GM12878 (cell line): ENCODE data around the gene SCYL3. TPM values are rescaled to one million over a fixed set of nuclear protein-coding genes. Genes with fewer than 3 reads are reported as not detected.
A peak's percentile ranks its signal among the peaks of the same experiment; 100 is the strongest.

Source experiments
- ATF2 ChIP-seq: IDR thresholded peaks from 2 replicates; pipeline ENCODE4 v1.6.1; 2012; ENCODE audit warnings: low read length, inconsistent platforms
- E2F8 ChIP-seq: fragments of 450-650 bp; IDR thresholded peaks from 2 replicates; pipeline ENCODE4 v1.6.1; 2018; ENCODE audit warnings: mild to moderate bottlenecking, low read depth, moderate library complexity; ENCODE audit not compliant: partially characterized antibody
- E4F1 ChIP-seq: fragments of 450-650 bp; IDR thresholded peaks from 2 replicates; pipeline ENCODE4 v1.6.1; 2018; ENCODE audit warnings: borderline replicate concordance, mild to moderate bottlenecking; ENCODE audit not compliant: partially characterized antibody
- EED ChIP-seq: sonication (generic); IDR thresholded peaks from 2 replicates; pipeline ENCODE4 v1.6.1; 2016; ENCODE audit warnings: antibody characterized with exemption, low read depth
- ESRRA ChIP-seq: IDR thresholded peaks from 2 replicates; pipeline ENCODE4 v1.6.1; 2012; ENCODE audit warnings: mild to moderate bottlenecking, low read length, improper control_type of control experiment
- FOS ChIP-seq: IDR thresholded peaks from 3 replicates; pipeline ENCODE4 v1.6.1; 2011; ENCODE audit warnings: borderline replicate concordance; ENCODE audit not compliant: insufficient read length; ENCODE audit errors: extremely low read depth
- HCFC1 ChIP-seq: fragments of 150-350 bp; IDR thresholded peaks from 2 replicates; pipeline ENCODE4 v1.6.1; 2014; ENCODE audit warnings: low read length
- HDAC6 ChIP-seq: fragments of 200-600 bp; sonication (generic); IDR thresholded peaks from one replicate; pipeline ENCODE4 v1.8.0; 2017; ENCODE audit warnings: antibody characterized with exemption; ENCODE audit not compliant: unreplicated experiment
- MTA3 ChIP-seq: IDR thresholded peaks from 2 replicates; pipeline ENCODE4 v1.6.1; 2012; ENCODE audit warnings: low read length, inconsistent platforms, borderline replicate concordance
- NFXL1 ChIP-seq: fragments of 450-650 bp; IDR thresholded peaks from 2 replicates; pipeline ENCODE4 v1.6.1; 2017; ENCODE audit warnings: antibody characterized with exemption, mild to moderate bottlenecking, borderline replicate concordance
- NKRF ChIP-seq: fragments of 450-650 bp; conservative IDR thresholded peaks from 2 replicates; pipeline ENCODE4 v1.6.1; 2017; ENCODE audit warnings: mild to moderate bottlenecking, moderate library complexity
- NRF1 ChIP-seq: conservative IDR thresholded peaks from 2 replicates; pipeline ENCODE4 v1.6.1; 2011; ENCODE audit warnings: mild to moderate bottlenecking, low read depth, low read length, improper control_type of control experiment
- PML ChIP-seq: IDR thresholded peaks from 2 replicates; pipeline ENCODE4 v1.6.1; 2012; ENCODE audit warnings: low read length, inconsistent platforms
- POLR2AphosphoS5 ChIP-seq: IDR thresholded peaks from 2 replicates; pipeline ENCODE4 v1.6.1; 2011; ENCODE audit warnings: mild to moderate bottlenecking, low read length, inconsistent platforms
- RELA ChIP-seq: fragments of 450-650 bp; IDR thresholded peaks from 2 replicates; pipeline ENCODE4 v1.8.0; 2014; ENCODE audit warnings: borderline replicate concordance; ENCODE audit not compliant: partially characterized antibody
- SMC3 ChIP-seq: IDR thresholded peaks from 2 replicates; pipeline ENCODE4 v1.6.1; 2011; ENCODE audit warnings: low read length, improper control_type of control experiment, borderline replicate concordance
- SRF ChIP-seq, 2 experiments: IDR thresholded peaks; 2 replicates each; pipeline ENCODE4 v1.6.1; 2011; ENCODE audit warnings: low read depth in 2 of 2, low read length in 2 of 2, mild to moderate bottlenecking in 1 of 2, moderate library complexity in 1 of 2
- SUPT20H ChIP-seq: IDR thresholded peaks from 2 replicates; pipeline ENCODE4 v1.6.1; 2011; ENCODE audit warnings: low read depth, mild to moderate bottlenecking, low read length, moderate library complexity, borderline replicate concordance; ENCODE audit not compliant: control insufficient read depth
- USF1 ChIP-seq: IDR thresholded peaks from 2 replicates; pipeline ENCODE4 v1.6.1; 2011; ENCODE audit warnings: borderline replicate concordance, low read depth, mild to moderate bottlenecking, moderate library complexity, mixed read lengths, low read length; ENCODE audit not compliant: insufficient read depth; ENCODE audit errors: extremely low read length
- ZNF622 ChIP-seq: fragments of 450-650 bp; IDR thresholded peaks from 2 replicates; pipeline ENCODE4 v1.6.1; 2017; ENCODE audit warnings: mild to moderate bottlenecking, inconsistent platforms
- polyA plus RNA-seq, 11 experiments: library from polyadenylated mRNA; depleted of rRNA in 4 of 11; unstranded in 6 of 11; stranded (reverse) in 5 of 11; fragments of >200 nt; fragmentation: Nextera tagmentation in 4 of 11; fragmentation: Illumina TruSeq in 1 of 11; extraction: Ambion mirVana in 4 of 11; extraction: Trizol in 1 of 11; gene quantifications; 1 replicate in 1 of 11; 2 replicates in 10 of 11; pipeline versions ENCODE4 v1.2.1 to v1.2.3, GENCODE V29; 2011 to 2016; ENCODE audit warnings: inconsistent platforms in 2 of 11, missing spikeins in 2 of 11, low read depth in 1 of 11
- total RNA-seq, 4 experiments: library from RNA; depleted of rRNA in 3 of 4; stranded (reverse); fragments of >200 nt in 3 of 4; fragmentation: Illumina TruSeq in 1 of 4; extraction: Trizol in 1 of 4; gene quantifications; 2 replicates each; pipeline versions ENCODE4 v1.2.1 to v1.2.3, GENCODE V29; 2013 to 2021

SCYL3 gene
- total and polyA plus RNA-seq, 10 of the 15 experiments (the other 5 are each of a cell fraction or from before 2014, with no cell fraction given): 4.3 to 14.3 (median 10.3) TPM

GRCh38 chr1:169893645-169894423, at the start of gene SCYL3 (continued):
- TF ChIP-seq NKRF: no peak
- peak; percentile 90 for TF ChIP-seq HCFC1
- TF ChIP-seq EED: peak; percentile 64
- TF ChIP-seq ZNF622: no peak
- TF ChIP-seq FOS: no peak
- no peak for TF ChIP-seq NRF1
- peak; percentile 87 for TF ChIP-seq POLR2AphosphoS5
- no peak for TF ChIP-seq ESRRA
- TF ChIP-seq MTA3: 0 out of 2 replicates have a peak, but pooled peaks have one; percentile 15
- no peak for TF ChIP-seq SUPT20H
- TF ChIP-seq USF1: no peak
- TF ChIP-seq SMC3: no peak
- TF ChIP-seq E2F8: peak; percentile 95
- TF ChIP-seq RELA: peak; percentile 72
- TF ChIP-seq ATF2: peak; percentile 86
- TF ChIP-seq E4F1: peak; percentile 95
- TF ChIP-seq HDAC6: no peak
- 0 out of 4 replicates have a peak, but pooled peaks of 1 of the 2 experiments have one; percentile 18 for TF ChIP-seq SRF (IDR thresholded peaks at IDR 0.05; ENCODE audit: low read depth in 2 of 2, low read length in 2 of 2)
- TF ChIP-seq PML: peak; percentile 47; the same call in 1 of the 2 replicates
- no peak for TF ChIP-seq NFXL1
